HEK293 (cell line): ENCODE measurements around the gene TGM5.

Experiments
- EGR2 ChIP-seq: fragments of 450-650 bp; formaldehyde crosslinking; IDR thresholded peaks from 2 replicates; pipeline ENCODE4 v1.5.1; 2016; ENCODE audit warnings: low read depth, missing biosample characterization, missing genetic modification characterization
- HOXD13 ChIP-seq: sonication (generic); formaldehyde crosslinking; IDR thresholded peaks from 2 replicates; pipeline ENCODE4 v1.8.0; 2022; ENCODE audit warnings: missing genetic modification reagents, borderline replicate concordance
- SP7 ChIP-seq: fragments of 450-650 bp; formaldehyde crosslinking; IDR thresholded peaks from 2 replicates; pipeline ENCODE4 v1.5.1; 2016; ENCODE audit warnings: missing biosample characterization, missing genetic modification characterization
- WT1 ChIP-seq: fragments of 450-650 bp; formaldehyde crosslinking; IDR thresholded peaks from 2 replicates; pipeline ENCODE4 v1.5.1; 2016; ENCODE audit warnings: missing biosample characterization, missing genetic modification characterization
- ZBTB20 ChIP-seq: fragments of 450-650 bp; formaldehyde crosslinking; IDR thresholded peaks from 2 replicates; pipeline ENCODE4 v1.5.1; 2016; ENCODE audit warnings: missing biosample characterization, missing genetic modification characterization
- ZBTB8A ChIP-seq: fragments of 450-650 bp; formaldehyde crosslinking; IDR thresholded peaks from 2 replicates; pipeline ENCODE4 v1.5.1; 2016; ENCODE audit warnings: missing biosample characterization, missing genetic modification characterization
- ZFP3 ChIP-seq: fragments of 450-650 bp; formaldehyde crosslinking; IDR thresholded peaks from 2 replicates; pipeline ENCODE4 v1.5.1; 2016; ENCODE audit warnings: low read depth, missing biosample characterization, missing genetic modification characterization
- ZNF10 ChIP-seq: fragments of 450-650 bp; formaldehyde crosslinking; IDR thresholded peaks from 2 replicates; pipeline ENCODE4 v1.5.1; 2017; ENCODE audit warnings: missing biosample characterization, missing genetic modification characterization
- ZNF184 ChIP-seq: fragments of 450-650 bp; IDR thresholded peaks from 2 replicates; pipeline ENCODE4 v1.5.1; 2018; ENCODE audit warnings: missing biosample characterization, mild to moderate bottlenecking, missing genetic modification characterization
- ZNF214 ChIP-seq: fragments of 450-650 bp; formaldehyde crosslinking; IDR thresholded peaks from 2 replicates; pipeline ENCODE4 v1.5.1; 2017; ENCODE audit warnings: missing biosample characterization, mild to moderate bottlenecking, missing genetic modification characterization, borderline replicate concordance
- ZNF223 ChIP-seq: fragments of 450-650 bp; formaldehyde crosslinking; IDR thresholded peaks from 2 replicates; pipeline ENCODE4 v1.5.1; 2016; ENCODE audit warnings: missing biosample characterization, missing genetic modification characterization
- ZNF239 ChIP-seq: fragments of 450-650 bp; formaldehyde crosslinking; IDR thresholded peaks from 2 replicates; pipeline ENCODE4 v1.5.1; 2016; ENCODE audit warnings: missing biosample characterization, missing genetic modification characterization
- ZNF274 ChIP-seq, 2 experiments: fragments of 200-500 bp in 1 of 2; fragments of 450-650 bp in 1 of 2; sonication (Bioruptor generic) in 1 of 2; formaldehyde crosslinking in 1 of 2; IDR thresholded peaks; 2 replicates each; pipeline versions ENCODE4 v1.5.1 to v1.6.1; 2014 to 2016; ENCODE audit warnings: borderline replicate concordance in 1 of 2, inconsistent platforms in 1 of 2, low read length in 1 of 2, missing biosample characterization in 1 of 2, missing genetic modification characterization in 1 of 2
- ZNF366 ChIP-seq: fragments of 450-650 bp; formaldehyde crosslinking; conservative IDR thresholded peaks from 2 replicates; pipeline ENCODE4 v1.5.1; 2016; ENCODE audit warnings: missing biosample characterization, missing genetic modification characterization
- ZNF529 ChIP-seq: fragments of 450-650 bp; formaldehyde crosslinking; IDR thresholded peaks from 2 replicates; pipeline ENCODE4 v1.5.1; 2017; ENCODE audit warnings: missing genetic modification characterization, missing biosample characterization; ENCODE audit not compliant: insufficient replicate concordance
- ZNF558 ChIP-seq: fragments of 450-650 bp; formaldehyde crosslinking; IDR thresholded peaks from 2 replicates; pipeline ENCODE4 v1.5.1; 2016; ENCODE audit warnings: missing biosample characterization, missing genetic modification characterization
- ZNF585B ChIP-seq: fragments of 450-650 bp; formaldehyde crosslinking; IDR thresholded peaks from 2 replicates; pipeline ENCODE4 v1.5.1; 2016; ENCODE audit warnings: missing biosample characterization, missing genetic modification characterization
- ZNF596 ChIP-seq: fragments of 450-650 bp; IDR thresholded peaks from 2 replicates; pipeline ENCODE4 v1.5.0; 2018; ENCODE audit warnings: missing biosample characterization, mild to moderate bottlenecking, missing genetic modification characterization, moderate library complexity
- ZNF623 ChIP-seq: fragments of 450-650 bp; formaldehyde crosslinking; IDR thresholded peaks from 2 replicates; pipeline ENCODE4 v1.5.1; 2016; ENCODE audit warnings: missing biosample characterization, missing genetic modification characterization
- ZNF664 ChIP-seq: fragments of 450-650 bp; formaldehyde crosslinking; IDR thresholded peaks from 2 replicates; pipeline ENCODE4 v1.5.1; 2016; ENCODE audit warnings: missing biosample characterization, missing genetic modification characterization
- ZNF670 ChIP-seq: fragments of 450-650 bp; formaldehyde crosslinking; IDR thresholded peaks from 2 replicates; pipeline ENCODE4 v1.5.1; 2016; ENCODE audit warnings: missing biosample characterization, missing genetic modification characterization, low read depth
- ZNF843 ChIP-seq: fragments of 450-650 bp; formaldehyde crosslinking; IDR thresholded peaks from 2 replicates; pipeline ENCODE4 v1.5.1; 2016; ENCODE audit warnings: missing biosample characterization, missing genetic modification characterization
- ZSCAN16 ChIP-seq: fragments of 450-650 bp; formaldehyde crosslinking; IDR thresholded peaks from 2 replicates; pipeline ENCODE4 v1.5.1; 2016; ENCODE audit warnings: missing biosample characterization, missing genetic modification characterization
- ZSCAN30 ChIP-seq: fragments of 450-650 bp; IDR thresholded peaks from 2 replicates; pipeline ENCODE4 v1.5.1; 2018; ENCODE audit warnings: missing biosample characterization, mild to moderate bottlenecking, missing genetic modification characterization, moderate library complexity
- TF ChIP-seq, protein P1 (sequence below): fragments of 450-650 bp; formaldehyde crosslinking; IDR thresholded peaks from 2 replicates; pipeline ENCODE4 v1.5.1; 2017; ENCODE audit warnings: missing biosample characterization, missing genetic modification characterization
- TF ChIP-seq, protein P2 (sequence below): fragments of 450-650 bp; formaldehyde crosslinking; IDR thresholded peaks from 2 replicates; pipeline ENCODE4 v1.5.1; 2016; ENCODE audit warnings: missing biosample characterization, missing genetic modification characterization
- TF ChIP-seq, protein P3 (sequence below): fragments of 450-650 bp; formaldehyde crosslinking; IDR thresholded peaks from 2 replicates; pipeline ENCODE4 v1.5.1; 2016; ENCODE audit warnings: missing biosample characterization, missing genetic modification characterization
- TF ChIP-seq, protein P4 (sequence below): fragments of 450-650 bp; formaldehyde crosslinking; optimal IDR thresholded peaks from 2 replicates; pipeline ENCODE3; 2016; ENCODE audit warnings: missing biosample characterization, mild to moderate bottlenecking, missing genetic modification characterization
- TF ChIP-seq, protein P5 (sequence below): fragments of 450-650 bp; formaldehyde crosslinking; IDR thresholded peaks from 2 replicates; pipeline ENCODE4 v1.5.1; 2016; ENCODE audit warnings: missing biosample characterization, missing genetic modification characterization
- TF ChIP-seq, protein P6 (sequence below): fragments of 450-650 bp; formaldehyde crosslinking; IDR thresholded peaks from 2 replicates; pipeline ENCODE4 v1.5.1; 2017; ENCODE audit warnings: missing biosample characterization, missing genetic modification characterization
- TF ChIP-seq, protein P7 (sequence below): fragments of 450-650 bp; formaldehyde crosslinking; IDR thresholded peaks from 2 replicates; pipeline ENCODE4 v1.5.1; 2016; ENCODE audit warnings: missing biosample characterization, missing genetic modification characterization

TGM5 gene

DNA sequence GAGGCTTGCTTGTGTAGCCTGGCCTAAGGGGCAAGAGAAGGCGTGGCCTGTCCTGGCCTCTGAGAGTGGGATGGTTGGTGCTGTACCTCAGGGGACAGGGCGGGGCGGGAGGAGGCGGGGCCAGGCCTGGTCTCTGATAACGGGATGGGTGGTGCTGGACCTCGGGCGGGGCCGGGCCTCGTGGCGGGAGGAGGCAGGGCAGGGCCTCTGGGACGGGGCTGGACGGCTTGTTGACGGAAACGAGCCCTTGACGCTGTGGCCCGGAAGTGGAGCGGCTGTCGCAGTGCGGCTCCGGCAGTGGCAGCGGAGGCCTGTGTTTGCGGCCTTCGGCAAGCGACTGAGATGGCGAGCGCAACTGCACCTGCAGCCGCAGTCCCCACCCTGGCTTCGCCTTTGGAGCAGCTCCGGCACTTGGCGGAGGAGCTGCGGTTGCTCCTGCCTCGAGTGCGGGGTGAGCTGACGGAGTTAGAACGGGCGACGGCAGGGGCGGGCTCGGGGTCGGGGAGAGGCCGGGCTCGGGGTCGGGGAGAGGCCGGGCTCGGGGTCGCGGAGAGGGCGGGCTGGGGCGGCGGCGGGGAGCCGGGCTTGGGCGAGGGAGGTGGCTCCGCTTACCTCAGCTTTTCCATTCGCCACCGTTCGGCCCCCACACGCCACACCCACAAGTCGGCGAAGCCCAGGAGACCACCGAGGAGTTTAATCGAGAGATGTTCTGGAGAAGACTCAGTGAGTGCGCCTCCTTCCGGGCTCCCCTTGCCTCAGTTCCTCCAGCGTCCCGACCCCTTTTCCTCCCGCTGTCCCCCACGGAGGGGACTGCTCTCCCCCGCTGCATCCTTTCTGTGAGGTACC, 81.3 kb downstream of the TGM5 start, which contains the start of gene CCNDBP1 (continued):
- TF ChIP-seq ZNF664 (tag by site-specific recombination): no peak
- TF ChIP-seq ZNF274 (IDR thresholded peaks at IDR 0.05; ENCODE audit: low read length): no peak
- no peak for TF ChIP-seq ZNF274 (tag by site-specific recombination; IDR thresholded peaks at IDR 0.05; ENCODE audit: borderline replicate concordance)
- TF ChIP-seq, protein P1, sequence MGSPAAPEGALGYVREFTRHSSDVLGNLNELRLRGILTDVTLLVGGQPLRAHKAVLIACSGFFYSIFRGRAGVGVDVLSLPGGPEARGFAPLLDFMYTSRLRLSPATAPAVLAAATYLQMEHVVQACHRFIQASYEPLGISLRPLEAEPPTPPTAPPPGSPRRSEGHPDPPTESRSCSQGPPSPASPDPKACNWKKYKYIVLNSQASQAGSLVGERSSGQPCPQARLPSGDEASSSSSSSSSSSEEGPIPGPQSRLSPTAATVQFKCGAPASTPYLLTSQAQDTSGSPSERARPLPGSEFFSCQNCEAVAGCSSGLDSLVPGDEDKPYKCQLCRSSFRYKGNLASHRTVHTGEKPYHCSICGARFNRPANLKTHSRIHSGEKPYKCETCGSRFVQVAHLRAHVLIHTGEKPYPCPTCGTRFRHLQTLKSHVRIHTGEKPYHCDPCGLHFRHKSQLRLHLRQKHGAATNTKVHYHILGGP (tag by site-specific recombination): no peak
- TF ChIP-seq SP7 (tag by site-specific recombination): peak; percentile 68
- TF ChIP-seq, protein P2, sequence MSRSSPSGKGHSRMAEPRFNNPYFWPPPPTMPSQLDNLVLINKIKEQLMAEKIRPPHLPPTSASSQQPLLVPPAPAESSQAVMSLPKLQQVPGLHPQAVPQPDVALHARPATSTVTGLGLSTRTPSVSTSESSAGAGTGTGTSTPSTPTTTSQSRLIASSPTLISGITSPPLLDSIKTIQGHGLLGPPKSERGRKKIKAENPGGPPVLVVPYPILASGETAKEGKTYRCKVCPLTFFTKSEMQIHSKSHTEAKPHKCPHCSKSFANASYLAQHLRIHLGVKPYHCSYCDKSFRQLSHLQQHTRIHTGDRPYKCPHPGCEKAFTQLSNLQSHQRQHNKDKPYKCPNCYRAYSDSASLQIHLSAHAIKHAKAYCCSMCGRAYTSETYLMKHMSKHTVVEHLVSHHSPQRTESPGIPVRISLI (tag by site-specific recombination): no peak
- TF ChIP-seq, protein P3, sequence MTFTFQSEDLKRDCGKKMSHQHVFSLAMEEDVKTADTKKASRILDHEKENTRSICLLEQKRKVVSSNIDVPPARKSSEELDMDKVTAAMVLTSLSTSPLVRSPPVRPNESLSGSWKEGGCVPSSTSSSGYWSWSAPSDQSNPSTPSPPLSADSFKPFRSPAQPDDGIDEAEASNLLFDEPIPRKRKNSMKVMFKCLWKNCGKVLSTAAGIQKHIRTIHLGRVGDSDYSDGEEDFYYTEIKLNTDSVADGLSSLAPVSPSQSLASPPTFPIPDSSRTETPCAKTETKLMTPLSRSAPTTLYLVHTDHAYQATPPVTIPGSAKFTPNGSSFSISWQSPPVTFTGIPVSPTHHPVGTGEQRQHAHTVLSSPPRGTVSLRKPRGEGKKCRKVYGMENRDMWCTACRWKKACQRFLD: no peak
- TF ChIP-seq ZNF623 (tag by site-specific recombination): no peak
- no peak for TF ChIP-seq ZNF184 (tag by site-specific recombination)
- no peak for TF ChIP-seq ZFP3 (tag by site-specific recombination)
- TF ChIP-seq ZNF239 (tag by site-specific recombination): no peak
- TF ChIP-seq ZNF585B (tag by site-specific recombination): no peak
- TF ChIP-seq ZNF223 (tag by site-specific recombination): no peak
- TF ChIP-seq ZBTB20 (tag by site-specific recombination): peak; percentile 72; the same call in 1 of the 2 replicates
- TF ChIP-seq ZNF10 (tag by site-specific recombination): no peak; the same call in 1 of the 2 replicates
- no peak for TF ChIP-seq ZNF214 (tag by site-specific recombination)
- peak; percentile 57; the same call in 1 of the 2 replicates for TF ChIP-seq ZNF843 (tag by site-specific recombination)
- TF ChIP-seq WT1 (tag by site-specific recombination): no peak; the same call in 1 of the 2 replicates
- TF ChIP-seq ZNF558 (tag by site-specific recombination): no peak
- no peak for TF ChIP-seq ZNF670 (tag by site-specific recombination)
- 0 out of 2 replicates have a peak, but pooled peaks have one; percentile 11 for TF ChIP-seq ZSCAN30
- peak; percentile 30; the same call in 1 of the 2 replicates for TF ChIP-seq ZBTB8A (tag by site-specific recombination)
- TF ChIP-seq ZNF529 (tag by site-specific recombination): no peak
- 0 out of 2 replicates have a peak, but pooled peaks have one; percentile 10 for TF ChIP-seq EGR2 (tag by site-specific recombination)
- TF ChIP-seq, protein P4, sequence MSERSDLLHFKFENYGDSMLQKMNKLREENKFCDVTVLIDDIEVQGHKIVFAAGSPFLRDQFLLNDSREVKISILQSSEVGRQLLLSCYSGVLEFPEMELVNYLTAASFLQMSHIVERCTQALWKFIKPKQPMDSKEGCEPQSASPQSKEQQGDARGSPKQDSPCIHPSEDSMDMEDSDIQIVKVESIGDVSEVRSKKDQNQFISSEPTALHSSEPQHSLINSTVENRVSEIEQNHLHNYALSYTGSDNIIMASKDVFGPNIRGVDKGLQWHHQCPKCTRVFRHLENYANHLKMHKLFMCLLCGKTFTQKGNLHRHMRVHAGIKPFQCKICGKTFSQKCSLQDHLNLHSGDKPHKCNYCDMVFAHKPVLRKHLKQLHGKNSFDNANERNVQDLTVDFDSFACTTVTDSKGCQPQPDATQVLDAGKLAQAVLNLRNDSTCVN (tag by site-specific recombination): peak; percentile 73
- peak; percentile 40 for TF ChIP-seq ZNF366
- no peak for TF ChIP-seq HOXD13 (CRISPR knock-in tag)
- TF ChIP-seq, protein P5, sequence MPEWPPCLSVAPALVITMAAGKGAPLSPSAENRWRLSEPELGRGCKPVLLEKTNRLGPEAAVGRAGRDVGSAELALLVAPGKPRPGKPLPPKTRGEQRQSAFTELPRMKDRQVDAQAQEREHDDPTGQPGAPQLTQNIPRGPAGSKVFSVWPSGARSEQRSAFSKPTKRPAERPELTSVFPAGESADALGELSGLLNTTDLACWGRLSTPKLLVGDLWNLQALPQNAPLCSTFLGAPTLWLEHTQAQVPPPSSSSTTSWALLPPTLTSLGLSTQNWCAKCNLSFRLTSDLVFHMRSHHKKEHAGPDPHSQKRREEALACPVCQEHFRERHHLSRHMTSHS: no peak
- TF ChIP-seq, protein P6, sequence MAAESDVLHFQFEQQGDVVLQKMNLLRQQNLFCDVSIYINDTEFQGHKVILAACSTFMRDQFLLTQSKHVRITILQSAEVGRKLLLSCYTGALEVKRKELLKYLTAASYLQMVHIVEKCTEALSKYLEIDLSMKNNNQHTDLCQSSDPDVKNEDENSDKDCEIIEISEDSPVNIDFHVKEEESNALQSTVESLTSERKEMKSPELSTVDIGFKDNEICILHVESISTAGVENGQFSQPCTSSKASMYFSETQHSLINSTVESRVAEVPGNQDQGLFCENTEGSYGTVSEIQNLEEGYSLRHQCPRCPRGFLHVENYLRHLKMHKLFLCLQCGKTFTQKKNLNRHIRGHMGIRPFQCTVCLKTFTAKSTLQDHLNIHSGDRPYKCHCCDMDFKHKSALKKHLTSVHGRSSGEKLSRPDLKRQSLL (tag by site-specific recombination): no peak
- TF ChIP-seq ZNF596: no peak
- TF ChIP-seq, protein P7, sequence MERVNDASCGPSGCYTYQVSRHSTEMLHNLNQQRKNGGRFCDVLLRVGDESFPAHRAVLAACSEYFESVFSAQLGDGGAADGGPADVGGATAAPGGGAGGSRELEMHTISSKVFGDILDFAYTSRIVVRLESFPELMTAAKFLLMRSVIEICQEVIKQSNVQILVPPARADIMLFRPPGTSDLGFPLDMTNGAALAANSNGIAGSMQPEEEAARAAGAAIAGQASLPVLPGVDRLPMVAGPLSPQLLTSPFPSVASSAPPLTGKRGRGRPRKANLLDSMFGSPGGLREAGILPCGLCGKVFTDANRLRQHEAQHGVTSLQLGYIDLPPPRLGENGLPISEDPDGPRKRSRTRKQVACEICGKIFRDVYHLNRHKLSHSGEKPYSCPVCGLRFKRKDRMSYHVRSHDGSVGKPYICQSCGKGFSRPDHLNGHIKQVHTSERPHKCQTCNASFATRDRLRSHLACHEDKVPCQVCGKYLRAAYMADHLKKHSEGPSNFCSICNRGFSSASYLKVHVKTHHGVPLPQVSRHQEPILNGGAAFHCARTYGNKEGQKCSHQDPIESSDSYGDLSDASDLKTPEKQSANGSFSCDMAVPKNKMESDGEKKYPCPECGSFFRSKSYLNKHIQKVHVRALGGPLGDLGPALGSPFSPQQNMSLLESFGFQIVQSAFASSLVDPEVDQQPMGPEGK (tag by site-specific recombination): peak; percentile 79
- TF ChIP-seq ZSCAN16 (tag by site-specific recombination): no peak
